Measurements from ENCODE around the gene CISH. TPM values are rescaled to one million over a fixed set of nuclear protein-coding genes. Genes with fewer than 3 reads are reported as not detected.
A peak's percentile ranks its signal among the peaks of the same experiment; 100 is the strongest.

Gene CISH
- total RNA-seq, 1 experiment from 2014 or later, result 1.6 TPM

DNA sequence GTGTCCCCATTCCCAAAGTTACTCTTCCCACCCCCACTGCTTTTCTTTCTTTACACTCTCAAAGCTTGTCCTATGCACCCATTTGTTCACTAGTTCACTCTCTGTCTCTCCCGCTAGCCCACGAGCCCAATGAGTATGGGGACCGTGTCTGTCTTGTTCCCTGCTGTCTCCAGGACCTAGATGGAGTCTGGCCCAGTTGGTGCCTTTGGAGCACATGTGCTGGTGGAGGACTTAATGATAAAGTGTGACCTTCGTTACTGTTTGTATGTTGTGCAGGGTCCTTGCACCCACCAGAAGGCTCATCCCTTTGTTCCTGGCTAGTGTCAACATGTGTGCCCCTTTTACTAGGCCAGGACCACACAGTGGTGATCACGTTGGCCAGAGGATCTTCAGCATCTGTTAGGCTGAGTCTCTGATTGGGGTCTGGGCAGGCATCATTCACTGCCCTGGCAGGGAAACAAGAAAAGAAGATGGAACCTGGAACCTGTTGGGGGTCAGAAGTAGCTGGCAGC lies 7.4 kb downstream of the CISH start:
- H3K4me1 Mint-ChIP-seq (ENCODE audit: low read depth, unreplicated experiment), result peaks cover 50% of the 10 kb centered on the region
- TF ChIP-seq, protein P1, sequence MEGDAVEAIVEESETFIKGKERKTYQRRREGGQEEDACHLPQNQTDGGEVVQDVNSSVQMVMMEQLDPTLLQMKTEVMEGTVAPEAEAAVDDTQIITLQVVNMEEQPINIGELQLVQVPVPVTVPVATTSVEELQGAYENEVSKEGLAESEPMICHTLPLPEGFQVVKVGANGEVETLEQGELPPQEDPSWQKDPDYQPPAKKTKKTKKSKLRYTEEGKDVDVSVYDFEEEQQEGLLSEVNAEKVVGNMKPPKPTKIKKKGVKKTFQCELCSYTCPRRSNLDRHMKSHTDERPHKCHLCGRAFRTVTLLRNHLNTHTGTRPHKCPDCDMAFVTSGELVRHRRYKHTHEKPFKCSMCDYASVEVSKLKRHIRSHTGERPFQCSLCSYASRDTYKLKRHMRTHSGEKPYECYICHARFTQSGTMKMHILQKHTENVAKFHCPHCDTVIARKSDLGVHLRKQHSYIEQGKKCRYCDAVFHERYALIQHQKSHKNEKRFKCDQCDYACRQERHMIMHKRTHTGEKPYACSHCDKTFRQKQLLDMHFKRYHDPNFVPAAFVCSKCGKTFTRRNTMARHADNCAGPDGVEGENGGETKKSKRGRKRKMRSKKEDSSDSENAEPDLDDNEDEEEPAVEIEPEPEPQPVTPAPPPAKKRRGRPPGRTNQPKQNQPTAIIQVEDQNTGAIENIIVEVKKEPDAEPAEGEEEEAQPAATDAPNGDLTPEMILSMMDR (IDR thresholded peaks at IDR 0.05; ENCODE audit: unreplicated experiment), result no peak
- CTCF ChIA-PET, result no interaction called here
- peak overlapping the region; percentile 21 for H3K27ac Mint-ChIP-seq (ENCODE audit: unreplicated experiment)
- no TSS peak for BruUV-seq (replicated peaks)
- H3K9me3 Mint-ChIP-seq (ENCODE audit: low read depth, unreplicated experiment), result no peaks in the 10 kb centered on the region
- H3K27me3 Mint-ChIP-seq (ENCODE audit: unreplicated experiment), result no peaks in the 10 kb centered on the region
- H3K4me3 Mint-ChIP-seq (ENCODE audit: low read depth, unreplicated experiment), result no peak overlapping the region
- no peak for DNase-seq
- intact Hi-C loops (cut with micrococcal nuclease; ENCODE audit: unreplicated experiment), result no loop called here
- peaks cover 12% of the 10 kb centered on the region for H3K36me3 Mint-ChIP-seq (ENCODE audit: insufficient read depth, unreplicated experiment)

DNA sequence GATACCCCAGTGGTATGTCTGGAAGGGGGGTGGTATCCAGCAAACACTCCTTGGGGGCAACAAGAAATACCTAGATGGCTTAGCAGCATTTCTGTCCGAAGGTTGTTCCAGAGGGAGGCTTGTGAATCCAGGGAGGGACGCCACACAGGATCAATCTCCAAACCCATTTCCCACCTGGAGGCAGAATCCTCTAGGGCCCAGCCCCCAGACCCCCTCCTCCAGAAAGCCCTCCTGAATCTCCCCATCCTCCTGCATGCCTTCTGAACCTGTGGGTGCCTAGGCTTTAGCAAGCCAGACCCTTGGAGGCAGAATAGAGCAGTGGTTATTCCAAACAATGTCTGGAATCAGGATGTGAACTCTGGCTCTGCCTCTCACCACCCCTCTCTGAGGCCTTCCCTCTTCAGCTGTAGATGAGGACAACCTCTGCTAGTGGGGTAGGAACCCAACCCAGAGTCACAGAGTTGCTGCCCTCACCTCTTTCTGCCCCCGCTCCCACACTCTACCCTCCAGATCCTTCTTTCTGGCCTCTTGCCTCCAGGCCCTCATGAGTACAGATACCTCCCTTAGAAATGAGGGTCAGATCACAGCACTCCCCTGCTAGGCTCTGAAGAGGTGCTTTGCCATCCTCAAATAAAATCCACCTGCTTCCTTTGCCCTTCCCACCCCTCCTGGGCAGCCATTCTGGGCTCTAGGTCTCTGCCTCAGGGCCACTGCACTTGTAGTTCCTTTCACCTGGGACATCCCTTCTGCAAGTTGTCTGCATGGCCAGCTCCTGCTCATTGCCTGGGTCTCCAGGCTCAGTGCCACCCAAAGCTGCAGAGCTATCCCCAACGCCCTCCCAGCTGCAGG lies 8.1 kb downstream of the CISH start:
- intact Hi-C loops (cut with micrococcal nuclease; ENCODE audit: unreplicated experiment), result no loop called here
- no peaks in the 10 kb centered on the region for H3K27me3 Mint-ChIP-seq (ENCODE audit: unreplicated experiment)
- H3K36me3 Mint-ChIP-seq (ENCODE audit: insufficient read depth, unreplicated experiment), result peaks cover 12% of the 10 kb centered on the region
- no TSS peak for BruUV-seq (replicated peaks)
- no peak for DNase-seq
- peak overlapping the region; percentile 21 for H3K27ac Mint-ChIP-seq (ENCODE audit: unreplicated experiment)
- CTCF ChIA-PET, result interaction anchor here (2.5 to 2.7 kb wide), 2 partner anchors 8 to 13 kb away, joined by 10 to 16 read pairs; partner anchors contain the start of genes CISH and MAPKAPK3
- TF ChIP-seq, protein P1 (IDR thresholded peaks at IDR 0.05; ENCODE audit: unreplicated experiment), result no peak
- H3K4me3 Mint-ChIP-seq (ENCODE audit: low read depth, unreplicated experiment), result no peak overlapping the region
- no peaks in the 10 kb centered on the region for H3K9me3 Mint-ChIP-seq (ENCODE audit: low read depth, unreplicated experiment)
- peaks cover 50% of the 10 kb centered on the region for H3K4me1 Mint-ChIP-seq (ENCODE audit: low read depth, unreplicated experiment)

GRCh38 chr3:50602595-50603191 lies 8.9 kb downstream of the CISH start:
- CTCF ChIA-PET, result interaction anchor here (2.5 to 2.7 kb wide), 2 partner anchors 9 to 13 kb away, joined by 10 to 16 read pairs; partner anchors contain the start of genes CISH and MAPKAPK3
- DNase-seq, result peak; percentile 48
- intact Hi-C loops (cut with micrococcal nuclease; ENCODE audit: unreplicated experiment), result no loop called here
- Mint-ChIP-seq H3K4me3 (ENCODE audit: low read depth, unreplicated experiment) (no peak overlapping the region), H3K4me1 (ENCODE audit: low read depth, unreplicated experiment) (peaks cover 50% of the 10 kb centered on the region), H3K36me3 (ENCODE audit: insufficient read depth, unreplicated experiment) (peaks cover 12% of the 10 kb centered on the region), H3K27me3 (ENCODE audit: unreplicated experiment) (no peaks in the 10 kb centered on the region), H3K27ac (ENCODE audit: unreplicated experiment) (peak overlapping the region; percentile 71), H3K9me3 (ENCODE audit: low read depth, unreplicated experiment) (no peaks in the 10 kb centered on the region)
- no TSS peak for BruUV-seq (replicated peaks)
- TF ChIP-seq, protein P1 (IDR thresholded peaks at IDR 0.05; ENCODE audit: unreplicated experiment), result no peak

DNA sequence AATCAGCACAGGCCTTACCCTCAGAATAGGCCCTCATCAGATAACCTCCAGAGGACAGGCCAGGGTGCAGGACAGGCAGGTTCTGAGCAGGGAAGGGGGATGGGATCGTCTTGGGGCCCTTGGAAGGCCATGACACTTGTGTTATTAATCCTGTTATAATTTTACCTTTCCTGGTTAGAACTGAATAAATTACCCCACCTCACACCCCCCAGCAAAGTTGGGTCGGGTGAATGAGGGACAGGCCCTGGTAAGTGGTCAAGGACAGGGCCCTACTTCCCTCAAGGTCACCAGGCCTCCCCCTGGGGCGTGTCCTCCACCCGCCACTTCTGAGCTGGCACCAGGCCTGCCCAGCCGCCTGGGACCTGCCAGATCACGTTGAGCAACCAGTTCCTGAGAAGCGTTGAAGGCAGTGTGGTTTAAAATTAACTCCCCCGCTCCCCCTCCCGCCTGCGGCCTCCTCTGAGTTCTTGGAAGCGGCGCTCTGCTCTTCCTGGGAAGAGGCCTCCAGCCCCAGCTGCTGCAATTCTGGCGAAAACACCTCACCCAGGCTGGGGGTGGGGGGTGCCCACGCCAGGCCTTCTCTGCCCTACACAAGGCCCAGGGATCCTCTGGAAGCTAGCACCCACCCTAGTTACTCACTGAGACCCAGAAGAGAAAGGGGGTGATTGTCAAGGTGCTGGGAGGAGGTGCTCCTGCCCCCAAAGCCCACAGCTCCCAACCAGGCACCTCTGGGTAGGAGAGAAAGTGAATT lies 10.6 kb downstream of the CISH start:
- Mint-ChIP-seq H3K4me1 (ENCODE audit: low read depth, unreplicated experiment) (peaks cover 46% of the 10 kb centered on the region), H3K9me3 (ENCODE audit: low read depth, unreplicated experiment) (no peaks in the 10 kb centered on the region), H3K4me3 (ENCODE audit: low read depth, unreplicated experiment) (peak overlapping the region; percentile 59), H3K27me3 (ENCODE audit: unreplicated experiment) (no peaks in the 10 kb centered on the region), H3K27ac (ENCODE audit: unreplicated experiment) (peak overlapping the region; percentile 88), H3K36me3 (ENCODE audit: insufficient read depth, unreplicated experiment) (peaks cover 12% of the 10 kb centered on the region)
- TF ChIP-seq, protein P1 (IDR thresholded peaks at IDR 0.05; ENCODE audit: unreplicated experiment), result no peak
- BruUV-seq (replicated peaks), result no TSS peak
- DNase-seq, result peak; percentile 91
- intact Hi-C loops (cut with micrococcal nuclease; ENCODE audit: unreplicated experiment), result loop anchor here (1.0 kb wide), 1 partner anchor 30 kb away; no protein-coding TSS in a partner anchor
- CTCF ChIA-PET, result interaction anchor here (0.6 to 2.7 kb wide), 4 partner anchors 11 to 736 kb away, joined by 3 to 16 read pairs (median 6); partner anchors contain the start of genes CISH and MAPKAPK3

All from Calu3 (cell line).